OCI-LY3 (cell line): ENCODE measurements around the gene HOXB3.

Source experiments
- CTCF ChIP-seq: fragments of 200-600, 300-600 bp; sonication (generic); IDR thresholded peaks from 2 replicates; pipeline ENCODE4 v1.5.1; 2014; ENCODE audit warnings: antibody characterized with exemption, low read length, low read depth
- EZH2phosphoT487 ChIP-seq: fragments of 200-600 bp; shearing (Covaris generic); IDR thresholded peaks from 2 replicates; pipeline ENCODE4 v1.6.1; 2018; ENCODE audit warnings: antibody characterized with exemption, mixed run types, low read depth

DNA sequence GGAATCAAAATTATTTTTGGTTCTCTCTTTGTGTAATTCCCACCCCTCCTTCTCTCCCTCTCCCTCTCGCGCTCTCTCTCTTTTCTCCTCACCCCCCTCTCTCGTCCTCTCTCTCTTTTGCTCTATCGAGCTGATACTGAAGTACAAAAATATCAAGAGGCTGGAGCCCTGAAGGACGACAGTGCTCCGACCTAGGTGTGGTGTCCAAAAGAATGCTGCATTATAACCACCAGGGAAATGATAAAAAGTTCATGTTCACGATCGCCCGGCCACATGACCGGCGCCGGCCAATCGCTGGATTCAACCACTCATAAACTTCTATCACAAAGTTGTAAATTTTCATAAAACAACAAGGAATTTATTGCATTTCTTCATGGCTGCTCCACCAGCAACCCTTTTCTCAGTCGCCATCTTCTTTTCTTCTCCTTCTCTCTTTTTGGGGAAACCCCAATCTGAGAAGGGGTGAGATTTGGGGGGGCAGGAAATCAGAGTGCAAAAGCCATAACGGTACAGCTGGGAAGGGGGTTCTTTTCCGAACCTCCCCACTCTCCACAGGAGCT lies 14.8 kb upstream of the HOXB3 start, which contains the start of gene HOXB6:
- no peak for TF ChIP-seq CTCF
- no peak for TF ChIP-seq EZH2phosphoT487
